GM19023 (cell line): ENCODE data around the gene OTUD3.

Experiments
- ATAC-seq: cut with Tn5 transposase; IDR thresholded peaks from one replicate; pipeline ENCODE4 v1.9.1; 2021; ENCODE audit warnings: mild to moderate bottlenecking, moderate library complexity; ENCODE audit not compliant: unreplicated experiment

OTUD3 gene

GRCh38 chr1:19946331-19946751, 64.1 kb downstream of the OTUD3 start:
- ATAC-seq: no peak

DNA sequence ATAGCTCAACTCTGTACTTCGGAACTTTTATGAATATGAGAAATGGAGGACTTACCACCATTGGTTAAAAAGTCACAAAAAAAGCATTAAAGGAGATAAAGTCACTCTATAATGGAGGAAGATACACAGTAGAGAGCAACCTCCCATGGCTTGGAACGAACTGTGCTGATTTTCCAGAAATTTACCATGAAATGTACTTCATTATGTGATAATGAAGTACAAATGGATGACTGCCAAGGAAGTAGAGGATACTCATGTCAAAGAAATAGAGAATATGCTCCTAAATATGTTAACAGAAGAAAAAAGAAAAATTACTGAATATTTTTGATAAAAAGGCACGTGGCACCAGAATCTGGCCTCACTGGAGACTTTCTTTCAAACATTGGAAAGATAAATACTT, 64.8 kb downstream of the OTUD3 start:
- ATAC-seq: no peak

DNA sequence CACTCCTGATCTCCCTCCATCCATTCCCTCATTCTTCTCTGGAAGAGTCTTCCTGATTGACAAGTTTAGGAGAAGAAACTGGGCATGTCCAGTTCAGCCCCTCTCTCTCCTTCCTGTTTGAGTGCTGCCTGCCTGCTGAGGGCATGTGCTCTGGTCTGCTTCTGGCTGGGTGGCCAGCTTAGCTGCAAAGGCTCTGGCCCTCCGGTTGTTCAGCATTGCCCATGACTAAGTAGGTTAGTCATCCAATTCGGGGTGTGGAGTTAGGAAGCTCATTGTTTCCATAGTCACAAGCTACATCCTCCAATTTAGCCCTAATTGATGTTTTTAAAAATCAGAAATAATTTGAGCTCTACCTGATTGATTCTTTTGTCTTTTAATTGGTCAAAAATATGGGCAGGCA, 66.8 kb downstream of the OTUD3 start:
- ATAC-seq: no peak

DNA sequence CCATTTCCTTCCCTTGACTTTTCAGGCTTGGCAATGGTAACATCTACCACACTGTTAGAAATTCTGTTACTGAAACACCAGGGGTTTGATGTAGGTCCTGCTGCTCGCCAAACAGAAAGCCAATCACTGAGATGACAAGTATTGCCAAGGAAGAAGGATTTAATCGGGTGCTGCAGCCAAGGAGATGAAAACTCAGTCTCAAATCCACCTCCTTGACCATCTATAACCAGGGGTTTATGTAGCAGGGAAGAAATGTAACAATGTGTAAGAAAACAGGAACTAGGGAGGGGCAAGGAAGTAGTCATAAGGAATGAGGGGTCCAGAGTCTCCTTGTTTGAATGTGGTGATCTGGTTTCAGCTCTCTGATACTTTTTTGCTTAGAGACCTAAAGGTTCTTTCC, 71.9 kb downstream of the OTUD3 start:
- no peak for ATAC-seq

DNA sequence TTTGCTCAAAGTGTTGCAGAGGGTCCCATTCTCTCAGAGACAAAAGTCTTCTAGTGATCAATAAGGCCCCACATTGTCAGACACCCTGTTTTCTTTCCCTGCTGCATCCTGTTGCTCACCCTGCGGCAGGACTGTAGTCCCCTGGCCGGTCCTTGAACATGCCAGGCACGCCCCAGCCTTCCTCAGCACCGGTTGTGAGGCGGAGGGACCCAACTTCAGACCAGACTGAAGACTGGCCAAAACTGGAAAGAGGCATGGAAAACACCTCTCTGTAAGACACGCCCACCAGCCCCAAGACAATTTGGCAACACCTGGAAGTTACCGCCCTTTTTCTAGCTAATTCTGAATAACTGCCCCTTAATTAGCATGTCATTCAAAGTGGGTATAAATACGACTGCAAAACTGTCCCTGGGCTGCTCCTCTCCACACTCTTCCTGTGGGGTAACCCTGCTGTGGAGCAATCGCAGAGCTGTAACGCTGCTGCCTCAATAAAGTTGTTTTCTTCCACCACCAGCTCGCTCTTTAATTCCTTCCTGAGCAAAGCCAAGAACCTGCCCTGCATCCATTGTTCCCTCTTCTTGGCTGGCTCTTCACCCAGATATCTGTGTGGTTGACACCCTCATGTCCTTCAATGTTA, 73.5 kb downstream of the OTUD3 start:
- no peak for ATAC-seq

GRCh38 chr1:19957779-19958178, 75.6 kb downstream of the OTUD3 start:
- ATAC-seq: no peak

DNA sequence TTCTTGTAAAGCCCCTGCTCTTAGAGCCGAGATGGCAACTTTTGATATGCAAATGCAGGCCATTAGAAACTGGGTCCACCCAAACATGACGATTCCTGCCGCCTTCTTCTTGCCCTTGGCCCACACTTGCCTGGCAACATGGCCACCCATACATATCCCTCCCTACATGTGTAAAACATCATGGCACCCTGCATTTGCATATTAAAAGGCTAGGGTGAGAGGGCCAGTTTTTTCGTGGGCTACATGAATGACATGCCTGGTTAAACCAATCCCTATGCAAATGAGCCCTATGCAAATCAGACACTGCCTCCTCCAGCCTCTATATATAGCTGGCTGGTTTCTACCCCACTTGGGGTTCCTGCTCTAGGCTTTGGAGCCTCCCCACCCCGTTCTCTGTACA, 78.4 kb downstream of the OTUD3 start:
- no peak for ATAC-seq
